ENCODE data around the gene KCTD19. TPM values are rescaled to one million over a fixed set of nuclear protein-coding genes. Genes with fewer than 3 reads are reported as not detected.

The KCTD19 gene
- total RNA-seq, 2 donors from 2014 or later: 7.0 TPM; not detected in 1

- Histone ChIP-seq H3K27me3 (replicated peaks; ENCODE audit: insufficient read depth) (no peaks in the 10 kb centered on the region), H3K4me3 (no peak overlapping the region)
- no peak for DNase-seq (ENCODE audit: low spot score)
Observed at GRCh38 chr16:67268136-67268579, 58.4 kb downstream of the KCTD19 start.

GRCh38 chr16:67265834-67266233 lies 60.7 kb downstream of the KCTD19 start:
- Histone ChIP-seq H3K27me3 (replicated peaks; ENCODE audit: insufficient read depth) (no peaks in the 10 kb centered on the region), H3K9me3 (no peaks in the 10 kb centered on the region), H3K4me3 (no peak overlapping the region), H3K27ac (no peak overlapping the region), H3K4me1 (replicated peaks) (no peaks in the 10 kb centered on the region), H3K36me3 (no peaks in the 10 kb centered on the region)
- intact Hi-C loops (cut with DNase I): no loop called here
- no peak for DNase-seq (ENCODE audit: low spot score)
- no peak for TF ChIP-seq POLR2A (IDR thresholded peaks at IDR 0.05)
- TF ChIP-seq POLR2AphosphoS5 (IDR thresholded peaks at IDR 0.05): no peak
- no peak for TF ChIP-seq CTCF (IDR thresholded peaks at IDR 0.05)
- 70% methylated on average over 8 of the region's 8 CpGs for WGBS

More at GRCh38 chr16:67268136-67268579, 58.4 kb downstream of the KCTD19 start:
- intact Hi-C loops (cut with DNase I): no loop called here
- H3K36me3 ChIP-seq: no peaks in the 10 kb centered on the region
- 62% methylated on average over 5 of the region's 5 CpGs for WGBS
- no peak overlapping the region for H3K27ac ChIP-seq
- no peaks in the 10 kb centered on the region for H3K4me1 ChIP-seq (replicated peaks)
- TF ChIP-seq CTCF (IDR thresholded peaks at IDR 0.05): no peak
- TF ChIP-seq POLR2A (IDR thresholded peaks at IDR 0.05): no peak
- no peaks in the 10 kb centered on the region for H3K9me3 ChIP-seq

- Histone ChIP-seq H3K4me3 (no peak overlapping the region), H3K27ac (no peak overlapping the region), H3K36me3 (no peaks in the 10 kb centered on the region), H3K27me3 (replicated peaks; ENCODE audit: insufficient read depth) (no peaks in the 10 kb centered on the region), H3K9me3 (no peaks in the 10 kb centered on the region), H3K4me1 (replicated peaks) (no peaks in the 10 kb centered on the region)
- 89% methylated on average over 5 of the region's 5 CpGs for WGBS
- no peak for DNase-seq (ENCODE audit: low spot score)
- intact Hi-C loops (cut with DNase I): no loop called here
- TF ChIP-seq CTCF (IDR thresholded peaks at IDR 0.05): no peak
- TF ChIP-seq POLR2AphosphoS5 (IDR thresholded peaks at IDR 0.05): no peak
- no peak for TF ChIP-seq POLR2A (IDR thresholded peaks at IDR 0.05)
Observed at GRCh38 chr16:67264866-67265265, 61.7 kb downstream of the KCTD19 start.

- WGBS: 81% methylated on average over 9 of the region's 9 CpGs
- H3K36me3 ChIP-seq: no peaks in the 10 kb centered on the region
Observed at GRCh38 chr16:67264277-67264676, 62.3 kb downstream of the KCTD19 start.

More at GRCh38 chr16:67264277-67264676, 62.3 kb downstream of the KCTD19 start:
- TF ChIP-seq POLR2AphosphoS5 (IDR thresholded peaks at IDR 0.05): no peak
- no peak for TF ChIP-seq CTCF (IDR thresholded peaks at IDR 0.05)
- TF ChIP-seq POLR2A (IDR thresholded peaks at IDR 0.05): no peak
- Histone ChIP-seq H3K9me3 (no peaks in the 10 kb centered on the region), H3K4me3 (no peak overlapping the region), H3K27me3 (replicated peaks; ENCODE audit: insufficient read depth) (no peaks in the 10 kb centered on the region), H3K27ac (no peak overlapping the region), H3K4me1 (replicated peaks) (no peaks in the 10 kb centered on the region)
- intact Hi-C loops (cut with DNase I): no loop called here
- no peak for DNase-seq (ENCODE audit: low spot score)

Data from prostate gland (tissue), 2 donors.